OCI-LY7 (cell line): ENCODE measurements around the gene LAMC1.

Experiments
- EZH2phosphoT487 ChIP-seq: fragments of 200-600 bp; sonication (generic); IDR thresholded peaks from 2 replicates; pipeline ENCODE4 v1.6.1; 2018; ENCODE audit warnings: low read depth, borderline replicate concordance, mild to moderate bottlenecking, mixed run types, antibody characterized with exemption, low read length, moderate library complexity, mixed read lengths
- TF ChIP-seq, protein P1 (sequence below): fragments of 200-600 bp; sonication (generic); conservative IDR thresholded peaks from 2 replicates; pipeline ENCODE4 v1.5.1; 2014; ENCODE audit warnings: mild to moderate bottlenecking, antibody characterized with exemption, low read length, moderate library complexity, mixed read lengths

DNA sequence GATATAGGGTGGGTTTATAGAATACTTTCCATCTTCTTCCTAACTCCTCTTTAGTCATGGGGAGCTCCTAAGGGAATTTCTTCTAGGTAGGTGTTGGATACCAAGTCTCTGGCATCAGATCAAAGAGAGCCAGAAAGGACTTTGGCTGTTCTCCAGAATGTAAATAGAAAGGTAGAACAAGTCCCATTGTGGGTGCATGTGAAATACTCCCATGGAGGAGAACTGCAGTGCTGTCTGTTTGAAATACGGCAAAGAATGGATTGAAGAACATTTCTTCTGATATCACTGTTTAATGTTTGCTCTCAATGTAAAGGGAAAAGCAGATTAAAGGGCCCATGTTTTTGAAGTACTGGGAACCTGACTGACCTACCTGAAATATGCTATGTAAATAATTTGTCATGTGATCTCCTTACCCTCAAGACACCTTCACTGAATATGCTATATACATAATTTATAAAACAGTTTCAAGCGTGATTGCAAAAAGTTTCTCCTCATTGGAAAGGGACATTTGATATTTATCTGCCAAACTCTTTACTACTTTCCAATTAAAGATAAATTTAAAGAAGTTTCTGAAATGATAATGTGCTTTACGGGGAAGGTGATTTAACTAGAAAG, 65.9 kb downstream of the LAMC1 start:
- TF ChIP-seq, protein P1, sequence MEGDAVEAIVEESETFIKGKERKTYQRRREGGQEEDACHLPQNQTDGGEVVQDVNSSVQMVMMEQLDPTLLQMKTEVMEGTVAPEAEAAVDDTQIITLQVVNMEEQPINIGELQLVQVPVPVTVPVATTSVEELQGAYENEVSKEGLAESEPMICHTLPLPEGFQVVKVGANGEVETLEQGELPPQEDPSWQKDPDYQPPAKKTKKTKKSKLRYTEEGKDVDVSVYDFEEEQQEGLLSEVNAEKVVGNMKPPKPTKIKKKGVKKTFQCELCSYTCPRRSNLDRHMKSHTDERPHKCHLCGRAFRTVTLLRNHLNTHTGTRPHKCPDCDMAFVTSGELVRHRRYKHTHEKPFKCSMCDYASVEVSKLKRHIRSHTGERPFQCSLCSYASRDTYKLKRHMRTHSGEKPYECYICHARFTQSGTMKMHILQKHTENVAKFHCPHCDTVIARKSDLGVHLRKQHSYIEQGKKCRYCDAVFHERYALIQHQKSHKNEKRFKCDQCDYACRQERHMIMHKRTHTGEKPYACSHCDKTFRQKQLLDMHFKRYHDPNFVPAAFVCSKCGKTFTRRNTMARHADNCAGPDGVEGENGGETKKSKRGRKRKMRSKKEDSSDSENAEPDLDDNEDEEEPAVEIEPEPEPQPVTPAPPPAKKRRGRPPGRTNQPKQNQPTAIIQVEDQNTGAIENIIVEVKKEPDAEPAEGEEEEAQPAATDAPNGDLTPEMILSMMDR = no peak
- TF ChIP-seq EZH2phosphoT487 = no peak
